HG02840 (cell line): ENCODE results near the gene SLC25A46.
"Not testable (repeated sequence)": the region's sequence is repeated elsewhere in the genome, so short reads cannot be mapped to it uniquely, and the experiment has no call there.

ENCODE experiments used
- ATAC-seq: cut with Tn5 transposase; IDR thresholded peaks from one replicate; pipeline ENCODE4 v1.9.1; 2021; ENCODE audit warnings: mild to moderate bottlenecking, moderate library complexity, moderate number of reproducible peaks; ENCODE audit not compliant: unreplicated experiment, low FRiP score

SLC25A46 gene

GRCh38 chr5:110738812-110739651 is at the start of gene SLC25A46:
SLC25A46 (plus strand) TSS chr5:110739007; CDS start chr5:110739120, 113 bp downstream.
- ATAC-seq = peak; percentile 98

GRCh38 chr5:110690587-110690986 is 48.2 kb upstream of the SLC25A46 start:
- not testable (repeated sequence) for ATAC-seq

- ATAC-seq = not testable (repeated sequence)
Measured at GRCh38 chr5:110692669-110693068, 46.1 kb upstream of the SLC25A46 start.

- no peak for ATAC-seq
Measured at GRCh38 chr5:110702300-110702699, 36.5 kb upstream of the SLC25A46 start.

GRCh38 chr5:110702704-110703103 is 36.1 kb upstream of the SLC25A46 start:
- no peak for ATAC-seq

- ATAC-seq = no peak
Measured at GRCh38 chr5:110703481-110703880, 35.3 kb upstream of the SLC25A46 start.

GRCh38 chr5:110705349-110705748 is 33.5 kb upstream of the SLC25A46 start:
- ATAC-seq = no peak

- ATAC-seq = no peak
Measured at GRCh38 chr5:110707260-110707844, 31.5 kb upstream of the SLC25A46 start.

- ATAC-seq = peak; percentile 64
Measured at GRCh38 chr5:110716247-110717245, 22.3 kb upstream of the SLC25A46 start.

- ATAC-seq = no peak
Measured at GRCh38 chr5:110718311-110718710, 20.5 kb upstream of the SLC25A46 start.

- peak; percentile 100 for ATAC-seq
Measured at GRCh38 chr5:110726249-110727024, 12.4 kb upstream of the SLC25A46 start, which contains the start of gene TMEM232. TMEM232 (minus strand) TSS chr5:110726671; CDS start chr5:110667352, 59,319 bp downstream.

- peak; percentile 57 for ATAC-seq
Measured at GRCh38 chr5:110727025-110727314, 11.8 kb upstream of the SLC25A46 start.

- ATAC-seq = not testable (repeated sequence)
Measured at GRCh38 chr5:110731499-110731898, 7.3 kb upstream of the SLC25A46 start.

GRCh38 chr5:110734101-110734500 is 4.7 kb upstream of the SLC25A46 start:
- ATAC-seq = no peak

GRCh38 chr5:110735556-110735955 is 3.3 kb upstream of the SLC25A46 start:
- ATAC-seq = no peak

GRCh38 chr5:110736753-110737152 is 2.1 kb upstream of the SLC25A46 start:
- ATAC-seq = no peak

GRCh38 chr5:110738503-110738811 is 350 bp upstream of the SLC25A46 start:
- peak; percentile 61 for ATAC-seq

GRCh38 chr5:110751902-110752762 is 13.3 kb downstream of the SLC25A46 start:
- ATAC-seq = peak; percentile 99

- peak; percentile 12 for ATAC-seq
Measured at GRCh38 chr5:110752953-110753352, 14.1 kb downstream of the SLC25A46 start.
